ENCODE measurements around the gene NDUFB8. TPM values are rescaled to one million over a fixed set of nuclear protein-coding genes. Genes with fewer than 3 reads are reported as not detected.

NDUFB8 gene
- total RNA-seq, 1 donor from 2014 or later, result 119 TPM

DNA sequence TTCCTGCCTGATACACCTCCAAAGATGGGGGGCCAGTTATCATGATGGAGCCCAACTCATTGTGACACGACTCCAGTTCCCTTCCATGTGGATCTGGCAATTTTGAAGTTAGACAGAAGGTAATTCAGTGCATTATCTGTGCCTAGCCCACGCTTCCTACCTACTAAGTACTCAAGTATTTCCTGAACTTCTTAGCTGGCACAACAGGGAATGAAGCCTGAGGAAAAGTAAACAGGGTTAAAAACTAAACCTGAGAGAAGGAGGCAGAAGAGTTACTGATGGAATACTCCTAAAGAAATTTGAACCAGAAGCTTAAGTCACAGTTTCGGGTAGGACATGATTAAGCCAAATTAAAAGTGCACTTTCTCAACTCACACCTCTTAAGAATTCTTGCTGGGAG, 8.9 kb downstream of the NDUFB8 start:
- Histone ChIP-seq H3K27ac (no peak overlapping the region), H3K4me3 (no peak overlapping the region), H3K9me3 (no peaks in the 10 kb centered on the region), H3K36me3 (peaks cover 31% of the 10 kb centered on the region), H3K27me3 (ENCODE audit: low read depth) (no peaks in the 10 kb centered on the region), H3K4me1 (peaks cover 17% of the 10 kb centered on the region)
- no peak for ATAC-seq
- TF ChIP-seq, protein P1, sequence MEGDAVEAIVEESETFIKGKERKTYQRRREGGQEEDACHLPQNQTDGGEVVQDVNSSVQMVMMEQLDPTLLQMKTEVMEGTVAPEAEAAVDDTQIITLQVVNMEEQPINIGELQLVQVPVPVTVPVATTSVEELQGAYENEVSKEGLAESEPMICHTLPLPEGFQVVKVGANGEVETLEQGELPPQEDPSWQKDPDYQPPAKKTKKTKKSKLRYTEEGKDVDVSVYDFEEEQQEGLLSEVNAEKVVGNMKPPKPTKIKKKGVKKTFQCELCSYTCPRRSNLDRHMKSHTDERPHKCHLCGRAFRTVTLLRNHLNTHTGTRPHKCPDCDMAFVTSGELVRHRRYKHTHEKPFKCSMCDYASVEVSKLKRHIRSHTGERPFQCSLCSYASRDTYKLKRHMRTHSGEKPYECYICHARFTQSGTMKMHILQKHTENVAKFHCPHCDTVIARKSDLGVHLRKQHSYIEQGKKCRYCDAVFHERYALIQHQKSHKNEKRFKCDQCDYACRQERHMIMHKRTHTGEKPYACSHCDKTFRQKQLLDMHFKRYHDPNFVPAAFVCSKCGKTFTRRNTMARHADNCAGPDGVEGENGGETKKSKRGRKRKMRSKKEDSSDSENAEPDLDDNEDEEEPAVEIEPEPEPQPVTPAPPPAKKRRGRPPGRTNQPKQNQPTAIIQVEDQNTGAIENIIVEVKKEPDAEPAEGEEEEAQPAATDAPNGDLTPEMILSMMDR (IDR thresholded peaks at IDR 0.05), result no peak
- intact Hi-C loops (cut with DNase I), result no loop called here
- no peak for DNase-seq

DNA sequence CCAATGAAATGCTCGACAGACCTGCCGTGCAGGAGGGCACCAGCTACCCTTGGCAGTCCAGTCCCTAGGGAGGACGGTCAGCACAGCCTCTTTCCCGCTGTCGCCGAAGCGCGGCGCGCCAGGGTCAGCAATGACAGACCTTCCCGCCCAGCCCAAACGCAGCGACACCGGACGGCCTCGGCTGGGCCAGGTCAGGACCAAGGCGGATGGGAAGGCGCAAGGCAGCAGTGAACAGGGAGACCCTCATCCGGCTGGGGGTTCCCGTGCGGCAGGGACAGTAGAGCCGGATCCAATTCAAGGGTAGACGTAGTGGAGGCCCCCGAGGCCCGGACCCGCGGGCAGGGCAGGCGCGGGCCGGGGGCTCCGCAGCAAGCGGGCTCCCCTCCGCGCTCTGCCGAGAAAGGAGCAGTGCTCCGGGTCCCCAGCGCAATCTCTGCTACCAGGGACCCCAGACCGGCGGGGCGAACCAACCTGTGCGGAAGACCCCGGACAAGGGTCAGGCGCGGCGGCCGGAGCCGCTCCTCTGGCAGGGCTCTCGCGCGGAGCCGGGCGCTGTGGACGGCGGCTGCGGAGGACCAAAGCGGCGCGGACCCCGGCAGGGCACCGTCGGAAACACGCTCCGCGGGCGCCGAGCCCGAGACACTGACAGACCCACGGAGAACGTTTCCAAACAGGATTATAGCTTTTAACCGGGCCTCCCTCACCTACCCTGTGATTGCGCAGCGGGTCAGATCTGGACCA, 10.2 kb downstream of the NDUFB8 start, which contains the start of gene SEC31B:
Gene SEC31B, minus strand, starts transcription at position 551 of the 741 bp plus-strand sequence. CDS start 2,909 bp downstream, outside the sequence.
- intact Hi-C loops (cut with DNase I), result loop anchor here (5.0 kb wide), 1 partner anchor 182 kb away; no protein-coding TSS in a partner anchor
- ATAC-seq, result peak; percentile 57 to 66
- Histone ChIP-seq H3K27me3 (ENCODE audit: low read depth) (no peaks in the 10 kb centered on the region), H3K4me1 (peaks cover 17% of the 10 kb centered on the region), H3K36me3 (peaks cover 19% of the 10 kb centered on the region), H3K4me3 (peak within 1 kb of the TSS; percentile 50), H3K9me3 (no peaks in the 10 kb centered on the region), H3K27ac (no peak within 1 kb of the TSS)
- peak; percentile 52 for DNase-seq
- TF ChIP-seq, protein P1 (IDR thresholded peaks at IDR 0.05), result no peak

DNA sequence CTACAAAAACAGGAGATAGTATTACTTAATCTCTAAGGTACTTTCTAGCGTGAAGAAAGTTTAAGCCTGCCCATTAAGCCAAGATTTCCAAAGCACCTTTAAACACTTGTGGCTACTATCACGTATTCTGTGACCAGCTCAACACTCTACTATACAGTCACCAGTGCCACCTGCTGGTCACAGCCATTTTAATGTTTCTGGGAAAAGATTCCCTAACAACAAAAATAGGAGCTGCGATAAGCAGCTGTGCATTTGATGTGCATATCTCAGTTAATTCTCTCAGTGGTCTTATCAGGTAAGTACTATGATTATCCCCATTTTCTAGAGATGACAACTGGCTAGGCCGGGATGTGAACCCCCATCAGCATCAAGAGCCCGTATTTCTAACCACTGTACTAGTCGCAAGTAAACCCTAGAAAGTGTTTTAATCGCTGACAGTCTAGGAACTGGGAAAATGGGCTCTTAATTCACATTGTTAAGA, 10.9 kb downstream of the NDUFB8 start:
- Histone ChIP-seq H3K4me1 (peaks cover 17% of the 10 kb centered on the region), H3K27ac (no peak overlapping the region), H3K27me3 (ENCODE audit: low read depth) (no peaks in the 10 kb centered on the region), H3K9me3 (no peaks in the 10 kb centered on the region), H3K36me3 (peaks cover 12% of the 10 kb centered on the region), H3K4me3 (peak overlapping the region; percentile 50)
- TF ChIP-seq, protein P1 (IDR thresholded peaks at IDR 0.05), result peak; percentile 68
- peak; percentile 82 to 84 for ATAC-seq
- intact Hi-C loops (cut with DNase I), result loop anchor here (5.0 kb wide), 1 partner anchor 182 kb away; no protein-coding TSS in a partner anchor
- peak; percentile 50 for DNase-seq

DNA sequence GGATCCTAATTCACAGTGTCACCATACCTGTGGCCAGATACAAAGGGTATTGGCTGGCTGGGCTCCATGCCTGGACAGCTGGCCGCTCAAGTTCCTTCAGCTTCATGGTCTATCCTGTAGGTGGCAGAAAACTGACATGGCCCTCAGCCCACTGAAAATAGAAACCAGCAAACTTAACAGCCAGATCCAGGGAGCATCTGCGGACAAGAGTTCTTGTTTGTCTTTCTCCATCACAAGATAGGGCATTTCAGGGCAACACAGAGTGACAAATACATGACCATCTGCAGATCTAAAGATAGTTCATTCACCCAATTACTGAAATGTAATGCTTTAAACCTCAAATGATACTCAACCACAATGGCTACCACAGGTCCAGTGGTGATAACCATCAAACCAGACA, 12.8 kb downstream of the NDUFB8 start:
- no peaks in the 10 kb centered on the region for H3K27me3 ChIP-seq (ENCODE audit: low read depth)
- H3K4me1 ChIP-seq, result peaks cover 17% of the 10 kb centered on the region
- H3K36me3 ChIP-seq, result peaks cover 4% of the 10 kb centered on the region
- H3K9me3 ChIP-seq, result no peaks in the 10 kb centered on the region
- TF ChIP-seq, protein P1 (IDR thresholded peaks at IDR 0.05), result no peak
- H3K4me3 ChIP-seq, result no peak overlapping the region
- H3K27ac ChIP-seq, result no peak overlapping the region
- DNase-seq, result no peak
- ATAC-seq, result no peak
- intact Hi-C loops (cut with DNase I), result loop anchor here (5.0 kb wide), 1 partner anchor 180 kb away; no protein-coding TSS in a partner anchor

DNA sequence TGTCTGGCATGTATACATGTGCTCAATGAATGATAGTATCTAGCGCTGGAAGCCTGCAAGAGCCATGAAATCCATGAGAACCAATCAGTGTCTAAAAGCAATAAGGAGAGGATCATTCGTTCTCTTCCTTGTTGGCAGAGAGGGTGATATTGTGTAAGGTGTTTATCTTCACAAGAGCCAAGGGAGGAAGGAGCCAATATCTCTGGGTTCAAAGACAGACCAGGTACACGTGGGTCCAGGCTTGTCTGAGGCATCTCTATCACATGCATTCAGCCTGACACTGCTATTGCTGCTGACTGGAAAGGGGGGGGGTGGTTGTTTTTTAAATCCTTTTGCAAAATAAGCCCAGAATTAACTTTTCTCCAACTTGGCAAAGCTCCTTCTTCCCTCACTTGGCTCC, 14.1 kb downstream of the NDUFB8 start:
- no peak for ATAC-seq
- TF ChIP-seq, protein P1 (IDR thresholded peaks at IDR 0.05), result no peak
- DNase-seq, result no peak
- H3K9me3 ChIP-seq, result no peaks in the 10 kb centered on the region
- peaks cover 8% of the 10 kb centered on the region for H3K36me3 ChIP-seq
- H3K27me3 ChIP-seq (ENCODE audit: low read depth), result no peaks in the 10 kb centered on the region
- H3K4me1 ChIP-seq, result peaks cover 21% of the 10 kb centered on the region
- no peak overlapping the region for H3K4me3 ChIP-seq
- intact Hi-C loops (cut with DNase I), result loop anchor here (5.0 kb wide), 1 partner anchor 178 kb away; no protein-coding TSS in a partner anchor
- no peak overlapping the region for H3K27ac ChIP-seq

Data from lower lobe of right lung (tissue), 2 donors.